Neural cell (in vitro differentiated cells): ENCODE results near the gene ATP8B4. TPM values are rescaled to one million over a fixed set of nuclear protein-coding genes. Genes with fewer than 3 reads are reported as not detected.

Source experiments
- H2AFZ ChIP-seq: fragments of 200-600, 300-800 bp; sonication (generic), shearing (Covaris generic); 2 replicates; pipeline ENCODE4 v1.6.0; 2014; ENCODE audit warnings: low read depth, mild to moderate bottlenecking, antibody characterized with exemption, low read length, moderate library complexity
- H3F3A ChIP-seq: fragments of 200-600 bp; shearing (Covaris generic); 2 replicates; pipeline ENCODE4 v1.6.1; 2016; ENCODE audit warnings: mild to moderate bottlenecking, moderate library complexity, mixed read lengths, antibody characterized with exemption, low read length; ENCODE audit not compliant: insufficient read depth, poor library complexity, severe bottlenecking
- H3K27ac ChIP-seq: fragments of 200-600, 300-800 bp; sonication (generic), shearing (Covaris generic); 2 replicates; pipeline ENCODE4 v1.5.1; 2014; ENCODE audit warnings: mild to moderate bottlenecking, low read length, moderate library complexity
- H3K27me3 ChIP-seq: fragments of 300-800, 200-600 bp; sonication (generic), shearing (Covaris generic); 2 replicates; pipeline ENCODE4 v1.6.0; 2014; ENCODE audit warnings: mild to moderate bottlenecking, low read depth, low read length, moderate library complexity; ENCODE audit not compliant: insufficient read depth
- H3K36me3 ChIP-seq: fragments of 300-800, 200-600 bp; sonication (generic), shearing (Covaris generic); 2 replicates; pipeline ENCODE4 v1.5.1; 2014; ENCODE audit warnings: mild to moderate bottlenecking, antibody characterized with exemption, low read length, moderate library complexity; ENCODE audit not compliant: insufficient read depth
- H3K4me2 ChIP-seq: fragments of 300-800, 200-600 bp; sonication (generic), shearing (Covaris generic); 2 replicates; pipeline ENCODE4 v1.6.0; 2014; ENCODE audit warnings: mild to moderate bottlenecking, low read length
- H3K4me3 ChIP-seq: fragments of 300-800, 200-600 bp; sonication (generic), shearing (Covaris generic); 2 replicates; pipeline ENCODE4 v1.5.1; 2014; ENCODE audit warnings: mild to moderate bottlenecking, low read length, moderate library complexity
- H3K79me2 ChIP-seq: fragments of 200-600 bp; shearing (Covaris generic); replicated peaks from 2 replicates; pipeline ENCODE4 v1.6.0; 2014; ENCODE audit warnings: mild to moderate bottlenecking, low read length, moderate library complexity; ENCODE audit not compliant: insufficient read depth
- H3K9ac ChIP-seq: fragments of 300-800, 200-600 bp; sonication (generic), shearing (Covaris generic); 2 replicates; pipeline ENCODE4 v1.6.1; 2016; ENCODE audit warnings: mild to moderate bottlenecking, low read length, mixed read lengths
- H3K9me2 ChIP-seq: fragments of 200-600 bp; shearing (Covaris generic); 2 replicates; pipeline ENCODE4 v1.6.1; 2016; ENCODE audit warnings: mild to moderate bottlenecking, low read length, mixed read lengths; ENCODE audit not compliant: insufficient read depth
- H3K9me3 ChIP-seq: fragments of 200-600, 300-800 bp; sonication (generic), shearing (Covaris generic); 2 replicates; pipeline ENCODE4 v1.6.1; 2016; ENCODE audit warnings: mild to moderate bottlenecking, mixed run types, low read length, moderate library complexity, mixed read lengths
- H4K20me1 ChIP-seq: fragments of 200-600 bp; shearing (Covaris generic); 2 replicates; pipeline ENCODE4 v1.6.1; 2016; ENCODE audit warnings: mild to moderate bottlenecking, mixed run types; ENCODE audit not compliant: insufficient read depth
- CTCF ChIP-seq: fragments of 450-650 bp; IDR thresholded peaks from 2 replicates; pipeline ENCODE4 v1.5.1; 2014; ENCODE audit warnings: antibody characterized with exemption, mild to moderate bottlenecking, moderate library complexity; ENCODE audit not compliant: poor library complexity, severe bottlenecking
- EP300 ChIP-seq: fragments of 450-650 bp; conservative IDR thresholded peaks from 2 replicates; pipeline ENCODE4 v1.6.1; 2014; ENCODE audit warnings: antibody characterized with exemption, mild to moderate bottlenecking, moderate library complexity; ENCODE audit not compliant: poor library complexity, severe bottlenecking
- EZH2 ChIP-seq: fragments of 200-600, 300-800 bp; shearing (Covaris generic), sonication (generic); IDR thresholded peaks from 2 replicates; pipeline ENCODE4 v1.6.1; 2014; ENCODE audit warnings: antibody characterized with exemption, low read length, borderline replicate concordance, mild to moderate bottlenecking; ENCODE audit not compliant: insufficient read depth, poor library complexity, severe bottlenecking
- MXI1 ChIP-seq: fragments of 450-650 bp; conservative IDR thresholded peaks from 2 replicates; pipeline ENCODE4 v1.6.1; 2014; ENCODE audit warnings: antibody characterized with exemption, mild to moderate bottlenecking; ENCODE audit not compliant: poor library complexity, severe bottlenecking
- POLR2AphosphoS5 ChIP-seq: IDR thresholded peaks from 2 replicates; pipeline ENCODE4 v1.6.1; 2012
- RAD21 ChIP-seq: fragments of 450-650 bp; conservative IDR thresholded peaks from 2 replicates; pipeline ENCODE4 v1.6.1; 2014; ENCODE audit warnings: antibody characterized with exemption, mild to moderate bottlenecking, moderate library complexity
- REST ChIP-seq: IDR thresholded peaks from 2 replicates; pipeline ENCODE4 v1.6.1; 2012; ENCODE audit warnings: borderline replicate concordance
- SMC3 ChIP-seq: fragments of 450-650 bp; conservative IDR thresholded peaks from 2 replicates; pipeline ENCODE4 v1.6.1; 2014; ENCODE audit warnings: antibody characterized with exemption, mild to moderate bottlenecking, moderate library complexity; ENCODE audit not compliant: poor library complexity
- TAF1 ChIP-seq: IDR thresholded peaks from 2 replicates; pipeline ENCODE4 v1.6.1; 2012; ENCODE audit warnings: low read depth
- polyA plus RNA-seq: library from polyadenylated mRNA; depleted of rRNA; stranded (reverse); fragments of >200 nt; gene quantifications from 2 replicates; pipeline ENCODE4 v1.2.3, GENCODE V29; 2014

Gene ATP8B4
- polyA plus RNA-seq, 1 donor from 2014 or later, result 2.9 TPM

- Histone ChIP-seq H3K9me3 (no peaks in the 10 kb centered on the region), H3K36me3 (no peaks in the 10 kb centered on the region), H3K4me2 (no peak overlapping the region), H3K9ac (no peak overlapping the region), H4K20me1 (no peaks in the 10 kb centered on the region), H3K9me2 (no peaks in the 10 kb centered on the region), H3K79me2 (no peaks in the 10 kb centered on the region), H3K4me3 (no peak overlapping the region), H3F3A (no peaks in the 10 kb centered on the region), H3K27ac (no peak overlapping the region), H2AFZ (no peak overlapping the region), H3K27me3 (no peaks in the 10 kb centered on the region)
- no peak for TF ChIP-seq CTCF
- TF ChIP-seq REST, result no peak
- TF ChIP-seq EZH2, result no peak
- no peak for TF ChIP-seq TAF1
- TF ChIP-seq SMC3, result no peak
- no peak for TF ChIP-seq POLR2AphosphoS5
- no peak for TF ChIP-seq RAD21
- TF ChIP-seq MXI1, result no peak
- no peak for TF ChIP-seq EP300
These were observed 49.3 kb upstream of the ATP8B4 start for GRCh38 chr15:50168379-50168778.

GRCh38 chr15:50167110-50167509 is 48.1 kb upstream of the ATP8B4 start:
- H3K4me2 ChIP-seq, result no peak overlapping the region
- no peaks in the 10 kb centered on the region for H3K79me2 ChIP-seq
- no peak overlapping the region for H3K4me3 ChIP-seq
- H3F3A ChIP-seq, result no peaks in the 10 kb centered on the region
- no peak overlapping the region for H2AFZ ChIP-seq
- H3K9me3 ChIP-seq, result no peaks in the 10 kb centered on the region
- no peak overlapping the region for H3K9ac ChIP-seq
- no peak overlapping the region for H3K27ac ChIP-seq
- no peaks in the 10 kb centered on the region for H3K9me2 ChIP-seq
- no peaks in the 10 kb centered on the region for H3K27me3 ChIP-seq
- H3K36me3 ChIP-seq, result no peaks in the 10 kb centered on the region
- TF ChIP-seq RAD21, result no peak
- TF ChIP-seq EP300, result no peak
- no peak for TF ChIP-seq SMC3
- no peak for TF ChIP-seq CTCF
- no peak for TF ChIP-seq MXI1
- no peak for TF ChIP-seq POLR2AphosphoS5
- no peak for TF ChIP-seq REST
- no peak for TF ChIP-seq EZH2
- TF ChIP-seq TAF1, result no peak
- H4K20me1 ChIP-seq, result no peaks in the 10 kb centered on the region
